Fibroblast of skin of right quadriceps (primary cell): Measurements from ENCODE around the gene PPP1R12B.
A peak's percentile ranks its signal among the peaks of the same experiment; 100 is the strongest.
"Not testable (repeated sequence)": the region's sequence is repeated elsewhere in the genome, so short reads cannot be mapped to it uniquely, and the experiment has no call there.

Source experiments
- DNase-seq: peaks from one replicate; pipeline ENCODE4 v3.0.0-alpha.2; 2013

PPP1R12B gene

GRCh38 chr1:202349206-202349928 is 868 bp downstream of the PPP1R12B start:
- DNase-seq, result peak; percentile 31

- DNase-seq, result no peak
These were observed 3.2 kb downstream of the PPP1R12B start for GRCh38 chr1:202351725-202352124.

GRCh38 chr1:202352583-202353197 is 4.2 kb downstream of the PPP1R12B start:
- not testable (repeated sequence) for DNase-seq

- no peak for DNase-seq
These were observed 7.5 kb downstream of the PPP1R12B start for GRCh38 chr1:202355944-202356553.

- DNase-seq, result no peak
These were observed 9.0 kb downstream of the PPP1R12B start for GRCh38 chr1:202357506-202357905.

- DNase-seq, result no peak
These were observed 12.7 kb downstream of the PPP1R12B start for GRCh38 chr1:202361224-202361623.

GRCh38 chr1:202361701-202362100 is 13.2 kb downstream of the PPP1R12B start:
- DNase-seq, result no peak

GRCh38 chr1:202362212-202362611 is 13.7 kb downstream of the PPP1R12B start:
- no peak for DNase-seq

DNA sequence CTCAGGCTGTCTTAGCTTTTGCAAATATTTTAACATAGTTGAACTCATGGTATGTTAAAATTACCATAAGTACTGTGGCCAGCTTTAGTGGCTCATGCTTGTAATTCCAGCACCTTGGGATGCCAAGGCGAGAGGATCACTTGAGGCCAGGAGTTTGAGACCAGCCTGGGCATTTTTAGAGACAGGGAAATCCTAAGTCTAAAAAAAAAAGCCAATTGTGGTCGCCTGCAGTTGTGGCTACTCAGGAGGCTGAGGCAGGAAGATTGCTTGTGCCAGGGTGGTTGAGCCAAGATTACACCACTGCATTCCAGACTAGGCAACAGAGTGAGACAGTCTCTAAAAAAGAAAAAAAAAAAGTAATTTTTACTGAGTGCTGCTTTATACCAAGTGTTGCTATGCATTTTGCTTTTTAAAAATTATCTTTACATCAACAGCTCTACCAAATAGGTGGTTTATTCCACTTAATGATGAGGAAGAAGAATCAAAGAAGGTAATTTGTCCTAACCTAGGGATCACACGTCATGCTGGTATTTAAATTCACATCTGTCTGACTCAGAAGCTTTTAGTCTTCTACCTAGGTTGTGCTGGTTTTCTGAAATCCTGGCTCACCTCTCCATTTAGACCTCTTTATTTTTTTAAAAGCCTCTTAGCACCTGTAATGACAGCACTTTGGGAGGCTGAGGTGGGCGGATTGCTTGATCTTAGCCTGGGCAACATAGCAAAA is 16.8 kb downstream of the PPP1R12B start:
- peak; percentile 35 for DNase-seq

GRCh38 chr1:202367271-202367670 is 18.8 kb downstream of the PPP1R12B start:
- DNase-seq, result peak; percentile 56

- DNase-seq, result not testable (repeated sequence)
These were observed 22.4 kb downstream of the PPP1R12B start for GRCh38 chr1:202370906-202371305.

DNA sequence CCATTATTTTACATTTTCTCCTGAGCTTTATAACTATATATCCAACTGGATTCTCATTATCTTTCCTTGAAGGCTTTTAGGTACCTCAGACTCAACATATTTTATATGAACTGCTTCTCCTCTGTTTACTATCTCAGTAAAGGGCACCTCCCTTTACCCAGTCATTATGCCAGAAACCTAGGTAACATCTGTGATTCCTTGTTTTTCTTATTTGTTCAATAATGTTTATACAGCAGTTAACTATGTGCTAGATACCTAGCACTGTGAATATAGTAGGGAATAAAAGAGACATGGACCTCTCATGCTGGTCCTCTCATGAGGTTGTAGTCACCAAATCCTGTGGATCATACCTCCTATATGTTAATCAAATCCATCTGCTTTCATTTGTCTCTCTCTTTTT is 25.6 kb downstream of the PPP1R12B start:
- no peak for DNase-seq

- not testable (repeated sequence) for DNase-seq
These were observed 26.7 kb downstream of the PPP1R12B start for GRCh38 chr1:202375175-202375574.

GRCh38 chr1:202376247-202376646 is 27.7 kb downstream of the PPP1R12B start:
- peak; percentile 14 for DNase-seq

GRCh38 chr1:202379884-202380529 is 31.5 kb downstream of the PPP1R12B start:
- not testable (repeated sequence) for DNase-seq

DNA sequence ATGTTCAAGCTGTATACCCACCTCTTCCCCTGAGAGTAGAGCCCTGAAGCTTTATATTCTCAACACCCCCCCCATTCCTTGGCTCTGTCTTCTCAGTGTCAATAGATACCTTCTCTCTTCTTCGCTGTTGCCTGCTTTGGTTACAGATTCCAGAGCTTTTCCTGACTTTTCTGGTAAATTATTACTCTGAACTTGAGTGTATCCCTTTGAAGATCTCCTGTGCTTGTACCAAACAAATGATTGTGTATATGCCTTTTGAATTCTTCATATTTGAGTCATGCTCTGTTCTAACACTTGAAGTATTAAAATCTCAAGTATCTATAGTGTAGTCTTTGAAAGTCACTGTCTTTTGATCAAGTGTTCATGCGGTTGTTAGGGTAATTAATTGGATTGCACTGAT is 32.0 kb downstream of the PPP1R12B start:
- DNase-seq, result peak; percentile 31

DNA sequence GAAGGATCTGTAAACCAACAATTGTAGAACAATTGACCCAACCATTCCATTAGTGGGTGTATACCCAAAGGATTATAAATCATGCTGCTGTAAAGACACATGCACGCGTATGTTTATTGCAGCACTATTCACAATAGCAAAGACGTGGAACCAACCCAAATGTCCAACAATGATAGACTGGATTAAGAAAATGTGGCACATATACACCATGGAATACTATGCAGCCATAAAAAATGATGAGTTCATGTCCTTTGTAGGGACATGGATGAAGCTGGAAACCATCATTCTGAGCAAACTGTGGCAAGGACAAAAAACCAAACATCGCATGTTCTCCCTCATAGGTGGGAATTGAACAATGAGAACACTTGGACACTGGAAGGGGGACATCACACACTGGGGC is 33.4 kb downstream of the PPP1R12B start:
- not testable (repeated sequence) for DNase-seq

DNA sequence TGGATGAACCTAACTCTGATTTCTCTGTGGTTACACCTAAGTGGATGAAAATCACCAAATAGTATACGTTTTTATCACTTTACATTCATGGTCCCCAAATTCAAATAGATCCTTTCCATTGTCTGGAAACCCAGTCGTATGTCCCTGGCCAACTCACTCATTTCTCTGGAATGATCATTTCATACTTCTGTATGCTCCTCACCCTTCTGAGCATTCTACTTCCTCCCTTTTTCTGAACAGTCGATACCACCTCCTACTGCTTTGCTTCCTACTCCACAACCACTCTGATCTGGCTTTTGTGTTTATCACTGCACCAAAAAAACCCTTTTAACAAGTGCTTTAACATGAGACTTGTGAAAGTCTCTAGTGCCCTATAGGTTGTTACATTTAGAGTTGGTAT is 47.3 kb downstream of the PPP1R12B start:
- DNase-seq, result peak; percentile 49

GRCh38 chr1:202397256-202397655 is 48.8 kb downstream of the PPP1R12B start:
- DNase-seq, result no peak

DNA sequence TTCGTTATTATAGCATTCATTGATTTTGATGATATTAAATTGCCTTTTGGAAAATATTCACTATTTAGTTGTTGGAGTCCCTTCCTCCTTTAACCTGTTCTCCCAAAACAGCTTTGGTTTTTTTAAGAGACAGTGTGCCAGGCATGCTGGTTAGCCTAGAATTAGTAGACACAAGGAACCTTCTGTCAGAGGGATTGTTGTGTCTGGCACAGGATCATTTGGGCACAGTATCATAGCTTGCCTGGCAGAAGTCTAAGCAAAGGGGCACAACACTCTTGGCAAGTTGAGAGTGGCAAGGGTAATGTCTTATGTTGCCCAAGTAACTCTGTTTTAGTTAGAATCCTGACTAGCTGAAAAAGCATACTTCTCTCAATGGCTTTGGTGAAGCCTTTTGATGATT is 49.9 kb downstream of the PPP1R12B start:
- not testable (repeated sequence) for DNase-seq

GRCh38 chr1:202401771-202402170 is 53.3 kb downstream of the PPP1R12B start:
- not testable (repeated sequence) for DNase-seq

DNA sequence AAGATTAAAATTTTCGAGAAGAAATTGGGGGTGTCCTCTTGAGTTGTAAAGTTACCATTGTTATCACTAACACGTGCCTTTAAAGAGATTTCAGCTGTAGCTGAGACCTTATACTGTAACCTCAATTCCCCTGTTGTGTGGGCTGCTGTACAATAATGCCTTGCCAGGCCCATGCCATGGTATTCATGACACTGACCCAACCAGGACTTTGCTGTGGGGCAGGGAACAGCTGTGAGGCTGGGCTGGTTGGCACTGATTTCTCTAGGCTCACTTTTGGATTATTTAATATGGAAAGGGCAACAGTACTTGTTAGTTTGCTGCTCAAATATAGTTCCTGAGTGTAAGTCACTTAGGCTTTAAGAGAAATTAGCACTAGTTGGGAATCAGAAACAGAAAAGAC is 54.9 kb downstream of the PPP1R12B start:
- not testable (repeated sequence) for DNase-seq

DNA sequence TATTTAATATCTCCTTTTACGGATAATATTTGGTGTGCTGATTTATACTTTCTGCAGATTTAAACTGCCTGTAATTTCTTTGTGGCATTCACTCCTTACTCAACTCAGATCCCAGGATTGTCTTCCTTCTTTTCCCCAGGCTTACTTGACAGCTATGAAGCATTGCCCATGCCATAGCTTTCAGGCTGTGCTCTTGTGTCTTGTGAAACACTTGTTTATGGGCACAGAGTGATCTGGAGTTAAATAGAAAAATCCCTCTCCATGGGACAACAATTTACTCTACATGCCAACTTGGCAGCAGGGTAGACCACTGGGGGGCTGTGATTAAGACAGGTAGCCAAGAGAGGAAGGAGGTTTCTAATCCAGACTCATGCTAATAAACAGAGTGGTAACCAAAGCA is 57.4 kb downstream of the PPP1R12B start:
- DNase-seq, result no peak
